Measurements from ENCODE around the gene DNAJB8.

The DNAJB8 gene

GRCh38 chr3:128413413-128414205 is 53.1 kb downstream of the DNAJB8 start:
- peaks cover 38% of the 10 kb centered on the region for H3K4me1 ChIP-seq (ENCODE audit: control insufficient read depth, insufficient read depth, low read length)
- H3K4me3 ChIP-seq (ENCODE audit: low read depth, low read length) = no peak overlapping the region
- no peaks in the 10 kb centered on the region for H3K27me3 ChIP-seq (ENCODE audit: control insufficient read depth, insufficient read depth, low read length)
- no peak overlapping the region for H3K9ac ChIP-seq (ENCODE audit: low read length)
- no peaks in the 10 kb centered on the region for H3K9me3 ChIP-seq (ENCODE audit: control insufficient read depth, insufficient read depth, low read depth, low read length)
- H3K36me3 ChIP-seq (ENCODE audit: control insufficient read depth, insufficient read depth, low read length) = no peaks in the 10 kb centered on the region
- no peak overlapping the region for H3K27ac ChIP-seq (ENCODE audit: low read depth, low read length)

GRCh38 chr3:128413003-128413370 is 53.7 kb downstream of the DNAJB8 start:
- no peak overlapping the region for H3K9ac ChIP-seq (ENCODE audit: low read length)
- H3K27ac ChIP-seq (ENCODE audit: low read depth, low read length) = no peak overlapping the region
- no peak overlapping the region for H3K4me3 ChIP-seq (ENCODE audit: low read depth, low read length)
- no peaks in the 10 kb centered on the region for H3K27me3 ChIP-seq (ENCODE audit: control insufficient read depth, insufficient read depth, low read length)
- no peaks in the 10 kb centered on the region for H3K9me3 ChIP-seq (ENCODE audit: control insufficient read depth, insufficient read depth, low read depth, low read length)
- no peaks in the 10 kb centered on the region for H3K36me3 ChIP-seq (ENCODE audit: control insufficient read depth, insufficient read depth, low read length)
- H3K4me1 ChIP-seq (ENCODE audit: control insufficient read depth, insufficient read depth, low read length) = peaks cover 44% of the 10 kb centered on the region
